H1 (cell line): Measurements from ENCODE around the gene ZNF771. TPM values are rescaled to one million over a fixed set of nuclear protein-coding genes. Genes with fewer than 3 reads are reported as not detected.

Experiments
- CTCF ChIA-PET: fragments of 300-600 bp; sonication (Branson Sonifier 250); formaldehyde crosslinking; loops from one replicate; lab custom pipeline; 2021; ENCODE audit not compliant: partially characterized antibody; lab: Charles Lee
- POLR2A ChIA-PET: fragments of 300-600 bp; sonication (Branson Sonifier 250); formaldehyde crosslinking; loops from one replicate; lab custom pipeline; 2021; ENCODE audit warnings: inconsistent platforms; ENCODE audit not compliant: partially characterized antibody; lab: Charles Lee
- DNase-seq, 2 experiments: peaks; one replicate each; pipeline versions ENCODE4 v3.0.0 to v3.0.0-alpha.2; 2010 to 2022; ENCODE audit warnings: low spot score in 2 of 2, low read depth in 1 of 2, mixed read lengths in 1 of 2
- FAIRE-seq: peaks from 2 replicates; lab custom pipeline; 2011; peaks lifted over from hg19 to GRCh38; lab: Jason Lieb, UNC
- H2AFZ ChIP-seq: 2 replicates; pipeline ENCODE4 v1.8.1; 2012; ENCODE audit warnings: low read length, inconsistent platforms
- H2AK5ac ChIP-seq: 2 replicates; pipeline ENCODE4 v1.6.1; 2013; ENCODE audit warnings: low read depth, low read length
- H2BK120ac ChIP-seq: replicated peaks from 2 replicates; pipeline ENCODE3; 2013; ENCODE audit warnings: low read depth, low read length, inconsistent platforms
- H2BK12ac ChIP-seq: 2 replicates; pipeline ENCODE4 v1.6.1; 2013; ENCODE audit warnings: low read depth, low read length
- H2BK15ac ChIP-seq: 2 replicates; pipeline ENCODE4 v1.6.1; 2013; ENCODE audit warnings: low read length
- H2BK20ac ChIP-seq: 2 replicates; pipeline ENCODE4 v1.6.1; 2013; ENCODE audit warnings: low read length
- H2BK5ac ChIP-seq: 2 replicates; pipeline ENCODE4 v1.6.1; 2013; ENCODE audit warnings: low read depth, low read length
- H3K14ac ChIP-seq: 2 replicates; pipeline ENCODE4 v1.6.1; 2013; ENCODE audit warnings: inconsistent platforms; ENCODE audit not compliant: insufficient read length
- H3K18ac ChIP-seq: 2 replicates; pipeline ENCODE4 v1.6.1; 2013; ENCODE audit warnings: low read length; ENCODE audit errors: extremely low read depth
- H3K23ac ChIP-seq: 2 replicates; pipeline ENCODE4 v1.6.1; 2013; ENCODE audit warnings: inconsistent platforms; ENCODE audit not compliant: insufficient read length
- H3K23me2 ChIP-seq: 2 replicates; pipeline ENCODE4 v1.6.1; 2013; ENCODE audit warnings: low read depth, low read length
- H3K27ac ChIP-seq: 2 replicates; pipeline ENCODE4 v1.6.1; 2011; ENCODE audit warnings: low read depth, low read length, inconsistent platforms
- H3K27me3 ChIP-seq, 4 experiments: replicated peaks in 1 of 4; 1 replicate in 1 of 4; 2 replicates in 3 of 4; pipeline versions ENCODE4 v1.6.1 to v1.8.1; 2011 to 2013; ENCODE audit warnings: low read length in 3 of 4, mild to moderate bottlenecking in 3 of 4, inconsistent platforms in 2 of 4, mixed read lengths in 2 of 4, moderate library complexity in 1 of 4; ENCODE audit not compliant: control insufficient read depth in 3 of 4, insufficient read depth in 3 of 4; ENCODE audit errors: extremely low read depth in 1 of 4
- H3K36me3 ChIP-seq, 4 experiments: 2 replicates each; pipeline versions ENCODE4 v1.6.1 to v1.8.1; 2011 to 2013; ENCODE audit warnings: mild to moderate bottlenecking in 4 of 4, low read length in 3 of 4, moderate library complexity in 2 of 4, control low read depth in 1 of 4, inconsistent platforms in 1 of 4; ENCODE audit not compliant: insufficient read depth in 4 of 4, control insufficient read depth in 2 of 4
- H3K4ac ChIP-seq: replicated peaks from 2 replicates; pipeline ENCODE3; 2013; ENCODE audit warnings: low read length, low read depth, mixed read lengths, inconsistent platforms; ENCODE audit not compliant: insufficient read length
- H3K4me1 ChIP-seq, 4 experiments: replicated peaks in 1 of 4; 1 replicate in 1 of 4; 2 replicates in 3 of 4; pipeline versions ENCODE4 v1.6.1 to v1.8.1; 2011 to 2013; ENCODE audit warnings: low read length in 3 of 4, inconsistent platforms in 2 of 4, mixed read lengths in 1 of 4; ENCODE audit not compliant: insufficient read depth in 4 of 4, control insufficient read depth in 3 of 4
- H3K4me2 ChIP-seq, 2 experiments: 2 replicates each; pipeline versions ENCODE4 v1.6.1 to v1.8.1; 2011 to 2013; ENCODE audit warnings: low read depth in 2 of 2, low read length in 2 of 2, control low read depth in 1 of 2, inconsistent platforms in 1 of 2, mild to moderate bottlenecking in 1 of 2; ENCODE audit not compliant: insufficient read depth in 1 of 2
- H3K4me3 ChIP-seq, 4 experiments: fragments of 200-600, 300-600 bp in 1 of 4; sonication (generic), shearing (Covaris generic), sonication (Bioruptor Twin) in 1 of 4; 2 replicates each; pipeline versions ENCODE4 v1.5.1 to v1.8.1; 2011 to 2016; ENCODE audit warnings: low read length in 4 of 4, low read depth in 3 of 4, control low read depth in 2 of 4, inconsistent platforms in 2 of 4, mild to moderate bottlenecking in 2 of 4, mixed read lengths in 1 of 4, moderate library complexity in 1 of 4; ENCODE audit not compliant: insufficient read depth in 2 of 4; ENCODE audit errors: extremely low read depth in 1 of 4
- H3K56ac ChIP-seq: replicated peaks from 2 replicates; pipeline ENCODE3; 2013; ENCODE audit warnings: low read depth, mild to moderate bottlenecking, mixed read lengths, low read length, inconsistent platforms; ENCODE audit not compliant: insufficient read length
- H3K79me1 ChIP-seq: 2 replicates; pipeline ENCODE4 v1.6.1; 2013; ENCODE audit warnings: low read depth, low read length, control low read depth
- H3K79me2 ChIP-seq, 2 experiments: 2 replicates each; pipeline versions ENCODE4 v1.6.1 to v1.8.1; 2012 to 2013; ENCODE audit warnings: low read length in 2 of 2, mild to moderate bottlenecking in 2 of 2, inconsistent platforms in 1 of 2; ENCODE audit not compliant: insufficient read depth in 2 of 2, control insufficient read depth in 1 of 2
- H3K9ac ChIP-seq, 4 experiments: replicated peaks in 1 of 4; 1 replicate in 1 of 4; 2 replicates in 3 of 4; pipeline versions ENCODE4 v1.6.1 to v1.8.1; 2011 to 2013; ENCODE audit warnings: low read depth in 3 of 4, low read length in 3 of 4, control low read depth in 2 of 4, mild to moderate bottlenecking in 2 of 4, moderate library complexity in 2 of 4, inconsistent platforms in 1 of 4; ENCODE audit errors: extremely low read depth in 1 of 4
- H3K9me3 ChIP-seq, 2 experiments: 2 replicates each; pipeline versions ENCODE4 v1.6.1 to v1.8.1; 2012 to 2013; ENCODE audit warnings: mild to moderate bottlenecking in 2 of 2, moderate library complexity in 2 of 2, control low read depth in 1 of 2, inconsistent platforms in 1 of 2, low read depth in 1 of 2, low read length in 1 of 2, mixed read lengths in 1 of 2; ENCODE audit not compliant: insufficient read depth in 2 of 2
- H4K20me1 ChIP-seq, 2 experiments: replicated peaks in 1 of 2; 2 replicates each; pipeline versions ENCODE3 to v1.8.1; 2011 to 2013; ENCODE audit warnings: inconsistent platforms in 2 of 2, low read length in 2 of 2, mild to moderate bottlenecking in 1 of 2; ENCODE audit not compliant: insufficient read depth in 2 of 2, control insufficient read depth in 1 of 2
- H4K5ac ChIP-seq: 2 replicates; pipeline ENCODE4 v1.6.1; 2013; ENCODE audit warnings: low read length, low read depth, mixed read lengths, inconsistent platforms; ENCODE audit not compliant: insufficient read length
- H4K8ac ChIP-seq: 2 replicates; pipeline ENCODE4 v1.8.0; 2013; ENCODE audit warnings: mild to moderate bottlenecking, moderate library complexity, low read length, inconsistent platforms; ENCODE audit not compliant: insufficient read depth; ENCODE audit errors: extremely low read depth
- H4K91ac ChIP-seq: replicated peaks from 2 replicates; pipeline ENCODE3; 2013; ENCODE audit warnings: low read length, mixed read lengths, inconsistent platforms; ENCODE audit not compliant: insufficient read length
- ASH2L ChIP-seq: fragments of 200-600, 300-600 bp; sonication (generic); IDR thresholded peaks from one replicate; pipeline ENCODE4 v1.7.1; 2017; ENCODE audit warnings: low read length
- CBX5 ChIP-seq: fragments of 300-800, 300-1000 bp; sonication (generic); IDR thresholded peaks from 2 replicates; pipeline ENCODE4 v1.7.1; 2016; ENCODE audit warnings: antibody characterized with exemption, low read length, low read depth
- EP300 ChIP-seq, 2 experiments: IDR thresholded peaks; 1 replicate in 1 of 2; 2 replicates in 1 of 2; pipeline ENCODE4 v1.6.1; 2011 to 2012; ENCODE audit warnings: low read depth in 2 of 2, low read length in 2 of 2, mild to moderate bottlenecking in 2 of 2, borderline replicate concordance in 1 of 2, inconsistent platforms in 1 of 2, moderate library complexity in 1 of 2
- KDM5A ChIP-seq: fragments of 200-600 bp; IDR thresholded peaks from 2 replicates; pipeline ENCODE4 v1.7.1; 2012; ENCODE audit warnings: mild to moderate bottlenecking, low read length, inconsistent platforms, mixed read lengths
- NRF1 ChIP-seq: IDR thresholded peaks from 2 replicates; pipeline ENCODE4 v1.6.1; 2011; ENCODE audit warnings: mild to moderate bottlenecking, low read depth, low read length, improper control_type of control experiment
- RAD21 ChIP-seq, 2 experiments: IDR thresholded peaks in 1 of 2; conservative IDR thresholded peaks in 1 of 2; 2 replicates each; pipeline ENCODE4 v1.6.1; 2011; ENCODE audit warnings: low read depth in 2 of 2, low read length in 2 of 2, improper control_type of control experiment in 1 of 2, inconsistent platforms in 1 of 2, mild to moderate bottlenecking in 1 of 2, moderate library complexity in 1 of 2
- SIN3A ChIP-seq, 2 experiments: IDR thresholded peaks in 1 of 2; conservative IDR thresholded peaks in 1 of 2; 2 replicates each; pipeline ENCODE4 v1.6.1; 2011 to 2012; ENCODE audit warnings: low read length in 2 of 2, improper control_type of control experiment in 1 of 2, low read depth in 1 of 2, mild to moderate bottlenecking in 1 of 2
- TEAD4 ChIP-seq: IDR thresholded peaks from 2 replicates; pipeline ENCODE4 v1.6.1; 2012; ENCODE audit warnings: low read depth, low read length, inconsistent platforms, mixed read lengths
- WGBS, 2 experiments: shearing (Covaris generic) in 1 of 2; methylation state at CpG; one replicate each; pipeline versions ENCODE4 v1.1.6 to v1.1.7; 2013 to 2015; ENCODE audit warnings: low lambda C conversion rate in 2 of 2, mixed read lengths in 2 of 2, inconsistent platforms in 1 of 2, low coverage in 1 of 2, missing lambda C conversion rate in 1 of 2; ENCODE audit not compliant: insufficient replicate concordance in 2 of 2, insufficient coverage in 1 of 2, insufficient read length in 1 of 2; ENCODE audit errors: extremely low coverage in 1 of 2, missing lambda C conversion rate in 1 of 2; 5-methylcytosine and 5-hydroxymethylcytosine counted together
- polyA plus RNA-seq, 7 experiments: library from polyadenylated mRNA; depleted of rRNA in 3 of 7; stranded (reverse) in 5 of 7; unstranded in 2 of 7; fragments of >200 nt in 5 of 7; fragments of 200-250 nt in 2 of 7; gene quantifications; 1 replicate in 5 of 7; 2 replicates in 1 of 7; 4 replicates in 1 of 7; pipeline versions ENCODE4 v1.2.1 to v1.2.3, GENCODE V29; 2011 to 2013; ENCODE audit warnings: missing spikeins in 2 of 7, mixed read lengths in 2 of 7
- total RNA-seq: library from RNA; stranded (reverse); fragmentation: NEBNext Ultra II Directional; extraction: Animal tissue kit (Norgen Biotek cat#: 25700); gene quantifications from 2 replicates; pipeline ENCODE4 v1.2.1, GENCODE V29; 2021

The ZNF771 gene
- total and polyA plus RNA-seq, 2 of the 8 experiments (the other 6 are each of a cell fraction or from before 2014, with no cell fraction given), result 10.6 to 15.7 TPM

- Histone ChIP-seq H2BK12ac (no peak overlapping the region), H2BK15ac (no peak overlapping the region), H3K56ac (peak overlapping the region; percentile 77), H2AFZ (no peak overlapping the region), H4K91ac (peak overlapping the region; percentile 88), H3K18ac (peak overlapping the region; percentile 60; the same call in 1 of the 2 replicates), H4K8ac (peak overlapping the region; percentile 85; the same call in 1 of the 2 replicates), H2BK120ac (no peak overlapping the region), H4K5ac (peak overlapping the region; percentile 33), H3K27me3 (no peaks in the 10 kb centered on the region), H4K20me1 (peaks cover 12 to 17% of the 10 kb centered on the region in 2 experiments), H3K36me3 (peaks cover 4 to 21% (median 14%) of the 10 kb centered on the region in 4 experiments; a peak in 6 of 8 replicates), H3K9ac (peak overlapping the region; percentile 89 to 98 (median 90))
- FAIRE-seq, result no peak
- POLR2A ChIA-PET, result interaction anchor here (0.6 to 12.6 kb wide), 16 partner anchors 11 to 299 kb away, joined by 3 to 151 read pairs (median 5); partner anchors contain the start of genes CD2BP2, DCTPP1, MYL11 and SEPTIN1
- DNase-seq, result no peak
- TF ChIP-seq SIN3A (conservative IDR thresholded peaks at IDR 0.05 in 1 of 2, IDR thresholded peaks at IDR 0.05 in 1 of 2; ENCODE audit: low read depth in 1 of 2, low read length in 2 of 2) (0 out of 4 replicates have a peak, but pooled peaks of 1 of the 2 experiments have one; percentile 11), EP300 (IDR thresholded peaks at IDR 0.05; ENCODE audit: borderline replicate concordance in 1 of 2, low read depth in 2 of 2, low read length in 2 of 2) (no peak), KDM5A (no peak), TEAD4 (no peak), ASH2L (no peak), NRF1 (no peak), CBX5 (no peak), RAD21 (IDR thresholded peaks at IDR 0.05 in 1 of 2, conservative IDR thresholded peaks at IDR 0.05 in 1 of 2; ENCODE audit: low read depth in 2 of 2, low read length in 2 of 2) (no peak)
- TF ChIP-seq, all 59 proteins: peak for 1
- no peaks in the 10 kb centered on the region for H3K9me3 ChIP-seq
- peaks cover 0 to 15% (median 9%) of the 10 kb centered on the region in 4 experiments; a peak in 6 of 7 replicates for H3K4me1 ChIP-seq
- H3K79me1 ChIP-seq, result no peaks in the 10 kb centered on the region; the same call in 1 of the 2 replicates
- H3K14ac ChIP-seq, result no peak overlapping the region
- peaks cover 11% of the 10 kb centered on the region; the same call in 1 of the 2 replicates for H3K23me2 ChIP-seq
- peak overlapping the region; percentile 65; the same call in 1 of the 2 replicates for H2AK5ac ChIP-seq
- H3K4me2 ChIP-seq, result peak overlapping the region; percentile 93 to 94
- H3K4ac ChIP-seq, result peak overlapping the region; percentile 45
- H2BK5ac ChIP-seq, result peak overlapping the region; percentile 75; the same call in 1 of the 2 replicates
- 33% methylated on average over 10 of the region's 13 CpGs; no CpG with 5 or more reads in 1 of the 2 experiments for WGBS, 2 experiments
- H3K79me2 ChIP-seq, result peaks cover 5 to 21% of the 10 kb centered on the region in 2 experiments; a peak in 2 of 4 replicates
- peak overlapping the region; percentile 88; the same call in 1 of the 2 replicates for H3K27ac ChIP-seq
- CTCF ChIA-PET, result interaction anchor here (0.6 to 2.4 kb wide), 16 partner anchors 11 to 220 kb away, joined by 3 to 20 read pairs (median 5); partner anchors contain the start of gene ZNF771
- peak overlapping the region; percentile 72 to 98 (median 92) for H3K4me3 ChIP-seq
- no peak overlapping the region for H3K23ac ChIP-seq
- H2BK20ac ChIP-seq, result no peak overlapping the region
Measured at GRCh38 chr16:30395992-30396585, 11.3 kb upstream of the ZNF771 start.
